Vagina (tissue), 2 donors: ENCODE measurements around the gene CNOT4. TPM values are rescaled to one million over a fixed set of nuclear protein-coding genes. Genes with fewer than 3 reads are reported as not detected.

Experiments
- DNase-seq, 2 donors: peaks; one replicate each; pipeline ENCODE4 v3.0.0-alpha.2; 2017; ENCODE audit errors: extremely low spot score in 2 of 2
- H3K27ac ChIP-seq: fragments of 200-600 bp; sonication (generic); one replicate; pipeline ENCODE4 v1.5.1; 2019
- H3K27me3 ChIP-seq: fragments of 200-600 bp; sonication (generic); one replicate; pipeline ENCODE4 v1.5.1; 2019
- H3K36me3 ChIP-seq, 2 donors: fragments of 200-600 bp; sonication (generic); one replicate each; pipeline ENCODE4 v1.5.1; 2017 to 2019
- H3K4me1 ChIP-seq: fragments of 200-600 bp; sonication (generic); one replicate; pipeline ENCODE4 v1.5.1; 2019
- H3K4me3 ChIP-seq, 2 donors: fragments of 200-600 bp; sonication (generic); 1 replicate in 1 of 2; 2 replicates in 1 of 2; pipeline ENCODE4 v1.5.1; 2016 to 2019
- H3K9me3 ChIP-seq: fragments of 200-600 bp; sonication (generic); one replicate; pipeline ENCODE4 v1.5.1; 2019
- CTCF ChIP-seq, 3 experiments: fragments of 450-650 bp in 2 of 3; fragments of 200-600 bp in 1 of 3; sonication (generic) in 1 of 3; IDR thresholded peaks; one replicate each; pipeline ENCODE4 v1.5.1; 2017 to 2019; ENCODE audit warnings: antibody characterized with exemption in 3 of 3, mild to moderate bottlenecking in 2 of 3, moderate library complexity in 2 of 3
- POLR2A ChIP-seq, 2 donors: fragments of 450-650 bp; IDR thresholded peaks; one replicate each; pipeline ENCODE4 v1.6.1; 2017; ENCODE audit warnings: antibody characterized with exemption in 2 of 2, mild to moderate bottlenecking in 2 of 2, moderate library complexity in 2 of 2
- POLR2AphosphoS5 ChIP-seq, 2 donors: sonication (generic); formaldehyde crosslinking; IDR thresholded peaks; one replicate each; pipeline ENCODE4 v1.9.0; 2017; ENCODE audit warnings: antibody characterized with exemption in 2 of 2, mild to moderate bottlenecking in 2 of 2, low read depth in 1 of 2; ENCODE audit not compliant: insufficient read depth in 1 of 2
- intact Hi-C: fragments of 100-400 bp; cut with DNase I; formaldehyde crosslinking; loops from one replicate; pipeline ENCODE4 v1.15.1; 2023
- total RNA-seq: library from RNA; depleted of rRNA; stranded (reverse); fragments of >200 nt; gene quantifications from one replicate; pipeline ENCODE4 v1.2.3, GENCODE V29; 2016

CNOT4 gene
- total RNA-seq, 1 donor from 2014 or later = 23.3 TPM

- Histone ChIP-seq H3K4me3 (no peak overlapping the region), H3K4me1 (no peaks in the 10 kb centered on the region), H3K9me3 (no peaks in the 10 kb centered on the region), H3K36me3 (no peaks in the 10 kb centered on the region), H3K27ac (no peak overlapping the region), H3K27me3 (no peaks in the 10 kb centered on the region)
- TF ChIP-seq POLR2A (IDR thresholded peaks at IDR 0.05) = no peak
- no peak for TF ChIP-seq CTCF (IDR thresholded peaks at IDR 0.05)
- no peak for TF ChIP-seq POLR2AphosphoS5 (IDR thresholded peaks at IDR 0.05; ENCODE audit: insufficient read depth in 1 of 2, low read depth in 1 of 2)
- intact Hi-C loops = no loop called here
- DNase-seq = no peak
Measured at GRCh38 chr7:135523146-135523545, 13.2 kb upstream of the CNOT4 start.

- Histone ChIP-seq H3K27ac (no peak overlapping the region), H3K9me3 (no peaks in the 10 kb centered on the region), H3K4me3 (no peak overlapping the region), H3K4me1 (no peaks in the 10 kb centered on the region), H3K36me3 (no peaks in the 10 kb centered on the region), H3K27me3 (no peaks in the 10 kb centered on the region)
- TF ChIP-seq POLR2A (IDR thresholded peaks at IDR 0.05) (no peak), CTCF (IDR thresholded peaks at IDR 0.05) (no peak), POLR2AphosphoS5 (IDR thresholded peaks at IDR 0.05; ENCODE audit: insufficient read depth in 1 of 2, low read depth in 1 of 2) (no peak)
- intact Hi-C loops = no loop called here
- DNase-seq = no peak
Measured at GRCh38 chr7:135522509-135522908, 12.6 kb upstream of the CNOT4 start.

GRCh38 chr7:135519871-135520270 is 10.0 kb upstream of the CNOT4 start:
- TF ChIP-seq CTCF (IDR thresholded peaks at IDR 0.05) = no peak
- TF ChIP-seq POLR2AphosphoS5 (IDR thresholded peaks at IDR 0.05; ENCODE audit: insufficient read depth in 1 of 2, low read depth in 1 of 2) = no peak
- no peak for TF ChIP-seq POLR2A (IDR thresholded peaks at IDR 0.05)
- Histone ChIP-seq H3K27ac (no peak overlapping the region), H3K27me3 (no peaks in the 10 kb centered on the region), H3K4me1 (no peaks in the 10 kb centered on the region), H3K9me3 (no peaks in the 10 kb centered on the region), H3K36me3 (no peaks in the 10 kb centered on the region), H3K4me3 (no peak overlapping the region)
- intact Hi-C loops = no loop called here
- no peak for DNase-seq

- intact Hi-C loops = no loop called here
- H3K36me3 ChIP-seq = no peaks in the 10 kb centered on the region
- no peaks in the 10 kb centered on the region for H3K27me3 ChIP-seq
- no peak overlapping the region for H3K27ac ChIP-seq
- H3K9me3 ChIP-seq = no peaks in the 10 kb centered on the region
- H3K4me1 ChIP-seq = no peaks in the 10 kb centered on the region
- H3K4me3 ChIP-seq = no peak overlapping the region
- DNase-seq = no peak
- TF ChIP-seq POLR2A (IDR thresholded peaks at IDR 0.05) (no peak), POLR2AphosphoS5 (IDR thresholded peaks at IDR 0.05; ENCODE audit: insufficient read depth in 1 of 2, low read depth in 1 of 2) (no peak), CTCF (IDR thresholded peaks at IDR 0.05) (no peak)
Measured at GRCh38 chr7:135519233-135519688, 9.4 kb upstream of the CNOT4 start.

- Histone ChIP-seq H3K9me3 (no peaks in the 10 kb centered on the region), H3K4me3 (no peak overlapping the region), H3K27ac (no peak overlapping the region), H3K4me1 (no peaks in the 10 kb centered on the region), H3K36me3 (no peaks in the 10 kb centered on the region), H3K27me3 (no peaks in the 10 kb centered on the region)
- intact Hi-C loops = no loop called here
- DNase-seq = no peak
- TF ChIP-seq POLR2AphosphoS5 (IDR thresholded peaks at IDR 0.05; ENCODE audit: insufficient read depth in 1 of 2, low read depth in 1 of 2) (no peak), CTCF (IDR thresholded peaks at IDR 0.05) (no peak), POLR2A (IDR thresholded peaks at IDR 0.05) (no peak)
Measured at GRCh38 chr7:135518748-135519147, 8.8 kb upstream of the CNOT4 start.
